SK-N-SH (cell line): ENCODE data around the gene HECTD4.

Experiments used
- EP300 ChIP-seq, 2 experiments: IDR thresholded peaks; 2 replicates each; pipeline versions ENCODE4 v1.4.0 to v1.6.1; 2012; ENCODE audit warnings: borderline replicate concordance in 1 of 2, low read depth in 1 of 2, low read length in 1 of 2
- EZH2phosphoT487 ChIP-seq: fragments of 200-600 bp; sonication (generic); IDR thresholded peaks from 2 replicates; pipeline ENCODE4 v1.6.1; 2017; ENCODE audit warnings: low read depth, mixed run types, mild to moderate bottlenecking, antibody characterized with exemption, moderate library complexity, borderline replicate concordance
- GABPA ChIP-seq: IDR thresholded peaks from 2 replicates; pipeline ENCODE4 v1.4.0; 2012; ENCODE audit warnings: low read depth, mild to moderate bottlenecking
- NFIC ChIP-seq: IDR thresholded peaks from 2 replicates; pipeline ENCODE4 v1.4.0; 2012; ENCODE audit warnings: borderline replicate concordance
- SMC3 ChIP-seq: IDR thresholded peaks from 2 replicates; pipeline ENCODE4 v1.6.1; 2012; ENCODE audit warnings: low read depth, low read length, improper control_type of control experiment
- TAF1 ChIP-seq: IDR thresholded peaks from 2 replicates; pipeline ENCODE4 v1.6.1; 2012; ENCODE audit warnings: low read depth, mild to moderate bottlenecking, low read length, moderate library complexity, borderline replicate concordance
- TF ChIP-seq, protein P1 (sequence below): fragments of 200-600 bp; sonication (generic); IDR thresholded peaks from 2 replicates; pipeline ENCODE4 v1.6.1; 2017; ENCODE audit warnings: antibody characterized with exemption, mild to moderate bottlenecking, moderate library complexity
- TF ChIP-seq, protein P2 (sequence below): fragments of 150-350 bp; IDR thresholded peaks from 2 replicates; pipeline ENCODE4 v1.6.1; 2017; ENCODE audit warnings: antibody characterized with exemption, low read length, low read depth, borderline replicate concordance
- TF ChIP-seq, protein P3 (sequence below): IDR thresholded peaks from 2 replicates; pipeline ENCODE4 v1.6.1; 2012; ENCODE audit warnings: mild to moderate bottlenecking, low read depth, low read length, moderate library complexity

DNA sequence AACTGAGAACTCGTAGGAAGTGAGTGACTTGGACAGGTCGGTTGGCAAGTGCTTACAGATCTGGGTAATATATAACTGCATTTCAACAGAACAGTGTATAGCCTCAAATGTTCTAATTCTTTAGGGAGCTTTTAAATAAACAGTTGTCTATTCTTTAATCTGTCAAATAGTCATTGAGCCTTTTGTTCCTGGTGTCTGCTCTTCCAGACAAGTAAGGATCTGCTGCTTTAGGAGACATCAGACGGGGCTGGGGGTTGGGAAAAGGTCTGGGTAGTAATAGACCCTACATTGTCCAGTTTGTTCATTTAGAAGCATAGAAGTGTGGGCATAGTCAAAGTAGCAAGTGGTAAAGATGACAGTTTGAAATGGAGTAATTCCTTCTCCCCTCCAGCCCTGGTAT lies 38.5 kb upstream of the HECTD4 start:
- TF ChIP-seq, protein P1, sequence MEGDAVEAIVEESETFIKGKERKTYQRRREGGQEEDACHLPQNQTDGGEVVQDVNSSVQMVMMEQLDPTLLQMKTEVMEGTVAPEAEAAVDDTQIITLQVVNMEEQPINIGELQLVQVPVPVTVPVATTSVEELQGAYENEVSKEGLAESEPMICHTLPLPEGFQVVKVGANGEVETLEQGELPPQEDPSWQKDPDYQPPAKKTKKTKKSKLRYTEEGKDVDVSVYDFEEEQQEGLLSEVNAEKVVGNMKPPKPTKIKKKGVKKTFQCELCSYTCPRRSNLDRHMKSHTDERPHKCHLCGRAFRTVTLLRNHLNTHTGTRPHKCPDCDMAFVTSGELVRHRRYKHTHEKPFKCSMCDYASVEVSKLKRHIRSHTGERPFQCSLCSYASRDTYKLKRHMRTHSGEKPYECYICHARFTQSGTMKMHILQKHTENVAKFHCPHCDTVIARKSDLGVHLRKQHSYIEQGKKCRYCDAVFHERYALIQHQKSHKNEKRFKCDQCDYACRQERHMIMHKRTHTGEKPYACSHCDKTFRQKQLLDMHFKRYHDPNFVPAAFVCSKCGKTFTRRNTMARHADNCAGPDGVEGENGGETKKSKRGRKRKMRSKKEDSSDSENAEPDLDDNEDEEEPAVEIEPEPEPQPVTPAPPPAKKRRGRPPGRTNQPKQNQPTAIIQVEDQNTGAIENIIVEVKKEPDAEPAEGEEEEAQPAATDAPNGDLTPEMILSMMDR = no peak
- TF ChIP-seq GABPA (no peak), EZH2phosphoT487 (no peak), SMC3 (no peak), TAF1 (no peak), NFIC (no peak), EP300 (IDR thresholded peaks at IDR 0.05; ENCODE audit: borderline replicate concordance in 1 of 2, low read depth in 1 of 2, low read length in 1 of 2) (no peak)
- TF ChIP-seq, protein P2, sequence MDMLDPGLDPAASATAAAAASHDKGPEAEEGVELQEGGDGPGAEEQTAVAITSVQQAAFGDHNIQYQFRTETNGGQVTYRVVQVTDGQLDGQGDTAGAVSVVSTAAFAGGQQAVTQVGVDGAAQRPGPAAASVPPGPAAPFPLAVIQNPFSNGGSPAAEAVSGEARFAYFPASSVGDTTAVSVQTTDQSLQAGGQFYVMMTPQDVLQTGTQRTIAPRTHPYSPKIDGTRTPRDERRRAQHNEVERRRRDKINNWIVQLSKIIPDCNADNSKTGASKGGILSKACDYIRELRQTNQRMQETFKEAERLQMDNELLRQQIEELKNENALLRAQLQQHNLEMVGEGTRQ = no peak
- TF ChIP-seq, protein P3, sequence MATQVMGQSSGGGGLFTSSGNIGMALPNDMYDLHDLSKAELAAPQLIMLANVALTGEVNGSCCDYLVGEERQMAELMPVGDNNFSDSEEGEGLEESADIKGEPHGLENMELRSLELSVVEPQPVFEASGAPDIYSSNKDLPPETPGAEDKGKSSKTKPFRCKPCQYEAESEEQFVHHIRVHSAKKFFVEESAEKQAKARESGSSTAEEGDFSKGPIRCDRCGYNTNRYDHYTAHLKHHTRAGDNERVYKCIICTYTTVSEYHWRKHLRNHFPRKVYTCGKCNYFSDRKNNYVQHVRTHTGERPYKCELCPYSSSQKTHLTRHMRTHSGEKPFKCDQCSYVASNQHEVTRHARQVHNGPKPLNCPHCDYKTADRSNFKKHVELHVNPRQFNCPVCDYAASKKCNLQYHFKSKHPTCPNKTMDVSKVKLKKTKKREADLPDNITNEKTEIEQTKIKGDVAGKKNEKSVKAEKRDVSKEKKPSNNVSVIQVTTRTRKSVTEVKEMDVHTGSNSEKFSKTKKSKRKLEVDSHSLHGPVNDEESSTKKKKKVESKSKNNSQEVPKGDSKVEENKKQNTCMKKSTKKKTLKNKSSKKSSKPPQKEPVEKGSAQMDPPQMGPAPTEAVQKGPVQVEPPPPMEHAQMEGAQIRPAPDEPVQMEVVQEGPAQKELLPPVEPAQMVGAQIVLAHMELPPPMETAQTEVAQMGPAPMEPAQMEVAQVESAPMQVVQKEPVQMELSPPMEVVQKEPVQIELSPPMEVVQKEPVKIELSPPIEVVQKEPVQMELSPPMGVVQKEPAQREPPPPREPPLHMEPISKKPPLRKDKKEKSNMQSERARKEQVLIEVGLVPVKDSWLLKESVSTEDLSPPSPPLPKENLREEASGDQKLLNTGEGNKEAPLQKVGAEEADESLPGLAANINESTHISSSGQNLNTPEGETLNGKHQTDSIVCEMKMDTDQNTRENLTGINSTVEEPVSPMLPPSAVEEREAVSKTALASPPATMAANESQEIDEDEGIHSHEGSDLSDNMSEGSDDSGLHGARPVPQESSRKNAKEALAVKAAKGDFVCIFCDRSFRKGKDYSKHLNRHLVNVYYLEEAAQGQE = no peak
